ENCODE results near the gene C11orf16.
A peak's percentile ranks its signal among the peaks of the same experiment; 100 is the strongest.
"Not testable (repeated sequence)": the region's sequence is repeated elsewhere in the genome, so short reads cannot be mapped to it uniquely, and the experiment has no call there.

C11orf16 gene

GRCh38 chr11:8932564-8933180 lies at the start of gene C11orf16:
C11orf16 (minus strand) TSS chr11:8932947; CDS start chr11:8932308, 639 bp downstream.
- Histone ChIP-seq H3K9ac (ENCODE audit: low read length) (no peak within 1 kb of the TSS), H3K4me1 (ENCODE audit: control insufficient read depth, low read depth, low read length) (no peaks in the 10 kb centered on the region), H3K36me3 (ENCODE audit: control insufficient read depth, low read depth, low read length) (no peaks in the 10 kb centered on the region), H3K27me3 (ENCODE audit: control insufficient read depth, insufficient read depth, low read length) (no peaks in the 10 kb centered on the region), H3K9me3 (ENCODE audit: control insufficient read depth, low read depth, low read length) (no peaks in the 10 kb centered on the region), H3K27ac (ENCODE audit: low read length) (no peak within 1 kb of the TSS), H3K4me3 (ENCODE audit: low read length) (no peak within 1 kb of the TSS)

- Histone ChIP-seq H3K9ac (ENCODE audit: low read length) (no peak overlapping the region), H3K27ac (ENCODE audit: low read length) (no peak overlapping the region), H3K4me1 (ENCODE audit: control insufficient read depth, low read depth, low read length) (no peaks in the 10 kb centered on the region), H3K4me3 (ENCODE audit: low read length) (no peak overlapping the region), H3K27me3 (ENCODE audit: control insufficient read depth, insufficient read depth, low read length) (no peaks in the 10 kb centered on the region), H3K36me3 (ENCODE audit: control insufficient read depth, low read depth, low read length) (no peaks in the 10 kb centered on the region), H3K9me3 (ENCODE audit: control insufficient read depth, low read depth, low read length) (no peaks in the 10 kb centered on the region)
Observed at GRCh38 chr11:8980485-8980884, 47.7 kb upstream of the C11orf16 start.

GRCh38 chr11:8979365-8979764 lies 46.6 kb upstream of the C11orf16 start:
- not testable (repeated sequence) for H3K36me3 ChIP-seq (ENCODE audit: control insufficient read depth, low read depth, low read length); H3K4me3 ChIP-seq (ENCODE audit: low read length); H3K27ac ChIP-seq (ENCODE audit: low read length); H3K27me3 ChIP-seq (ENCODE audit: control insufficient read depth, insufficient read depth, low read length); H3K9me3 ChIP-seq (ENCODE audit: control insufficient read depth, low read depth, low read length); H3K9ac ChIP-seq (ENCODE audit: low read length); H3K4me1 ChIP-seq (ENCODE audit: control insufficient read depth, low read depth, low read length)

- Histone ChIP-seq H3K27ac (ENCODE audit: low read length) (no peak overlapping the region), H3K4me3 (ENCODE audit: low read length) (no peak overlapping the region), H3K4me1 (ENCODE audit: control insufficient read depth, low read depth, low read length) (no peaks in the 10 kb centered on the region), H3K9ac (ENCODE audit: low read length) (no peak overlapping the region), H3K27me3 (ENCODE audit: control insufficient read depth, insufficient read depth, low read length) (no peaks in the 10 kb centered on the region), H3K9me3 (ENCODE audit: control insufficient read depth, low read depth, low read length) (no peaks in the 10 kb centered on the region), H3K36me3 (ENCODE audit: control insufficient read depth, low read depth, low read length) (no peaks in the 10 kb centered on the region)
Observed at GRCh38 chr11:8973121-8973520, 40.4 kb upstream of the C11orf16 start.

GRCh38 chr11:8971924-8972316 lies 39.2 kb upstream of the C11orf16 start:
- Histone ChIP-seq H3K9me3 (ENCODE audit: control insufficient read depth, low read depth, low read length) (no peaks in the 10 kb centered on the region), H3K27ac (ENCODE audit: low read length) (no peak overlapping the region), H3K4me3 (ENCODE audit: low read length) (no peak overlapping the region), H3K36me3 (ENCODE audit: control insufficient read depth, low read depth, low read length) (no peaks in the 10 kb centered on the region), H3K27me3 (ENCODE audit: control insufficient read depth, insufficient read depth, low read length) (no peaks in the 10 kb centered on the region), H3K9ac (ENCODE audit: low read length) (no peak overlapping the region), H3K4me1 (ENCODE audit: control insufficient read depth, low read depth, low read length) (no peaks in the 10 kb centered on the region)

GRCh38 chr11:8971196-8971923 lies 38.6 kb upstream of the C11orf16 start:
- H3K4me1 ChIP-seq (ENCODE audit: control insufficient read depth, low read depth, low read length), result no peaks in the 10 kb centered on the region
- no peak overlapping the region for H3K27ac ChIP-seq (ENCODE audit: low read length)
- H3K4me3 ChIP-seq (ENCODE audit: low read length), result no peak overlapping the region
- H3K27me3 ChIP-seq (ENCODE audit: control insufficient read depth, insufficient read depth, low read length), result no peaks in the 10 kb centered on the region
- H3K36me3 ChIP-seq (ENCODE audit: control insufficient read depth, low read depth, low read length), result no peaks in the 10 kb centered on the region
- H3K9me3 ChIP-seq (ENCODE audit: control insufficient read depth, low read depth, low read length), result no peaks in the 10 kb centered on the region
- no peak overlapping the region for H3K9ac ChIP-seq (ENCODE audit: low read length)

- no peaks in the 10 kb centered on the region for H3K9me3 ChIP-seq (ENCODE audit: control insufficient read depth, low read depth, low read length)
- no peaks in the 10 kb centered on the region for H3K36me3 ChIP-seq (ENCODE audit: control insufficient read depth, low read depth, low read length)
- no peak overlapping the region for H3K4me3 ChIP-seq (ENCODE audit: low read length)
- H3K27ac ChIP-seq (ENCODE audit: low read length), result no peak overlapping the region
- no peaks in the 10 kb centered on the region for H3K27me3 ChIP-seq (ENCODE audit: control insufficient read depth, insufficient read depth, low read length)
- no peak overlapping the region for H3K9ac ChIP-seq (ENCODE audit: low read length)
- peaks cover 3% of the 10 kb centered on the region for H3K4me1 ChIP-seq (ENCODE audit: control insufficient read depth, low read depth, low read length)
Observed at GRCh38 chr11:8967184-8967583, 34.4 kb upstream of the C11orf16 start.

GRCh38 chr11:8964324-8965320 lies 31.9 kb upstream of the C11orf16 start, which contains the start of gene TMEM9B:
TMEM9B (minus strand) TSS chr11:8964442; CDS start chr11:8964313, 129 bp downstream.
- H3K36me3 ChIP-seq (ENCODE audit: control insufficient read depth, low read depth, low read length), result no peaks in the 10 kb centered on the region
- H3K27ac ChIP-seq (ENCODE audit: low read length), result no peak within 1 kb of the TSS
- H3K9me3 ChIP-seq (ENCODE audit: control insufficient read depth, low read depth, low read length), result no peaks in the 10 kb centered on the region
- H3K4me3 ChIP-seq (ENCODE audit: low read length), result peak within 1 kb of the TSS; percentile 75
- no peaks in the 10 kb centered on the region for H3K27me3 ChIP-seq (ENCODE audit: control insufficient read depth, insufficient read depth, low read length)
- H3K9ac ChIP-seq (ENCODE audit: low read length), result peak within 1 kb of the TSS; percentile 63
- H3K4me1 ChIP-seq (ENCODE audit: control insufficient read depth, low read depth, low read length), result peaks cover 3% of the 10 kb centered on the region

GRCh38 chr11:8963569-8964323 lies 31.0 kb upstream of the C11orf16 start:
- Histone ChIP-seq H3K27ac (ENCODE audit: low read length) (no peak overlapping the region), H3K9me3 (ENCODE audit: control insufficient read depth, low read depth, low read length) (no peaks in the 10 kb centered on the region), H3K27me3 (ENCODE audit: control insufficient read depth, insufficient read depth, low read length) (no peaks in the 10 kb centered on the region), H3K9ac (ENCODE audit: low read length) (peak overlapping the region; percentile 63), H3K36me3 (ENCODE audit: control insufficient read depth, low read depth, low read length) (no peaks in the 10 kb centered on the region), H3K4me3 (ENCODE audit: low read length) (peak overlapping the region; percentile 75), H3K4me1 (ENCODE audit: control insufficient read depth, low read depth, low read length) (peaks cover 5% of the 10 kb centered on the region)

GRCh38 chr11:8962841-8963240 lies 30.1 kb upstream of the C11orf16 start:
- H3K27ac ChIP-seq (ENCODE audit: low read length), result no peak overlapping the region

GRCh38 chr11:8961401-8961800 lies 28.7 kb upstream of the C11orf16 start:
- Histone ChIP-seq H3K27me3 (ENCODE audit: control insufficient read depth, insufficient read depth, low read length) (no peaks in the 10 kb centered on the region), H3K27ac (ENCODE audit: low read length) (no peak overlapping the region), H3K9ac (ENCODE audit: low read length) (no peak overlapping the region), H3K4me1 (ENCODE audit: control insufficient read depth, low read depth, low read length) (peaks cover 5% of the 10 kb centered on the region), H3K4me3 (ENCODE audit: low read length) (no peak overlapping the region), H3K36me3 (ENCODE audit: control insufficient read depth, low read depth, low read length) (no peaks in the 10 kb centered on the region), H3K9me3 (ENCODE audit: control insufficient read depth, low read depth, low read length) (no peaks in the 10 kb centered on the region)

More at GRCh38 chr11:8962841-8963240, 30.1 kb upstream of the C11orf16 start:
- Histone ChIP-seq H3K9me3 (ENCODE audit: control insufficient read depth, low read depth, low read length) (no peaks in the 10 kb centered on the region), H3K4me3 (ENCODE audit: low read length) (no peak overlapping the region), H3K4me1 (ENCODE audit: control insufficient read depth, low read depth, low read length) (peaks cover 5% of the 10 kb centered on the region), H3K36me3 (ENCODE audit: control insufficient read depth, low read depth, low read length) (no peaks in the 10 kb centered on the region), H3K27me3 (ENCODE audit: control insufficient read depth, insufficient read depth, low read length) (no peaks in the 10 kb centered on the region), H3K9ac (ENCODE audit: low read length) (no peak overlapping the region)
